Testis (tissue), 3 donors: ENCODE measurements around the gene ANGPTL7. TPM values are rescaled to one million over a fixed set of nuclear protein-coding genes. Genes with fewer than 3 reads are reported as not detected.
"Not testable (repeated sequence)": the region's sequence is repeated elsewhere in the genome, so short reads cannot be mapped to it uniquely, and the experiment has no call there.

Experiments used
- DNase-seq: peaks from one replicate; pipeline ENCODE4 v3.0.0-alpha.2; 2019
- H3K27ac ChIP-seq, 2 donors: fragments of 200-600 bp; sonication (generic); one replicate each; pipeline ENCODE4 v1.5.1; 2019
- H3K27me3 ChIP-seq: fragments of 200-600 bp; sonication (generic); one replicate; pipeline ENCODE4 v1.5.1; 2019
- H3K36me3 ChIP-seq: fragments of 200-600 bp; sonication (generic); one replicate; pipeline ENCODE4 v1.5.1; 2017; ENCODE audit warnings: low read depth; ENCODE audit errors: missing control alignments
- H3K4me1 ChIP-seq: fragments of 200-600 bp; sonication (generic); one replicate; pipeline ENCODE4 v1.5.1; 2019
- H3K4me3 ChIP-seq, 2 donors: fragments of 200-600 bp; sonication (generic); one replicate each; pipeline ENCODE4 v1.5.1; 2017 to 2019
- H3K9me3 ChIP-seq: fragments of 200-600 bp; sonication (generic); one replicate; pipeline ENCODE4 v1.5.1; 2017
- POLR2A ChIP-seq: fragments of 450-650 bp; IDR thresholded peaks from one replicate; pipeline ENCODE4 v1.6.1; 2017; ENCODE audit warnings: antibody characterized with exemption, mild to moderate bottlenecking, moderate library complexity
- WGBS, 2 donors: methylation state at CpG; one replicate each; pipeline ENCODE4 v1.1.5; 2018; 5-methylcytosine and 5-hydroxymethylcytosine counted together
- intact Hi-C: fragments of 100-400 bp; cut with DNase I; formaldehyde crosslinking; loops from one replicate; pipeline ENCODE4 v1.15.1; 2023; ENCODE audit warnings: low total_unique reads
- polyA plus RNA-seq: library from polyadenylated mRNA; stranded (reverse); fragments of 350-450 nt; fragmentation: Illumina TruSeq; extraction: RNeasy Lipid Tissue Mini Kit (QIAGEN cat#74804); gene quantifications from one replicate; pipeline ENCODE4 v1.2.3, GENCODE V29; 2014; ENCODE audit warnings: low read depth, low replicate concordance; ENCODE audit not compliant: insufficient read depth
- total RNA-seq, 2 donors: library from RNA; depleted of rRNA; stranded (reverse); fragments of >200 nt; gene quantifications; one replicate each; pipeline ENCODE4 v1.2.3, GENCODE V29; 2016
- TF ChIP-seq, protein P1 (sequence below), 3 experiments: fragments of 450-650 bp in 2 of 3; fragments of 200-600 bp in 1 of 3; sonication (generic) in 1 of 3; IDR thresholded peaks; one replicate each; pipeline ENCODE4 v1.5.1; 2016 to 2019; ENCODE audit warnings: antibody characterized with exemption in 3 of 3, mild to moderate bottlenecking in 2 of 3, moderate library complexity in 1 of 3

Gene ANGPTL7
- total and polyA plus RNA-seq, 3 donors from 2014 or later = 1.6 TPM; not detected in 2

DNA sequence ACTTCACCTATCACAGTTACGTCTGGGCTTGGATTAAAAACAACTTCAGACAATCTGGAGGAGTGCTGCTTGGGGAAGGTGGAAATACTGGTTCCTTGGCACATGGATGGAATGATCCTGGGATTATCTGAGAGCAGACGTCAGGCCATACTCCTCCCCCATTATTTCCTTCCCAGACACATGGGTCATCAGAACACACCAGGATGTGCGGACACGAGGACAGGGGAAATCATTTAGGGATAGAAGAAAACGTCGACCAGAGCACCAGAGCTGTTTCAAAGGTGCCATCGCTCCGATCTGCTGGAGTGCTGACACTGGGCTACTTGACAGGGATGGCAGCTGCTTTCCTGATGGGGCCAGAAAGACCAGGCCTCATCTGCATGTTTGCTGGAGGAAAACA lies 31.8 kb upstream of the ANGPTL7 start:
- DNase-seq = no peak
- WGBS, 2 donors = 62 to 73% methylated on average over 8 of the region's 8 CpGs
- no peaks in the 10 kb centered on the region for H3K9me3 ChIP-seq
- intact Hi-C loops = no loop called here
- H3K4me1 ChIP-seq = peaks cover 16% of the 10 kb centered on the region
- H3K27me3 ChIP-seq = no peaks in the 10 kb centered on the region
- H3K4me3 ChIP-seq = no peak overlapping the region
- no peaks in the 10 kb centered on the region for H3K36me3 ChIP-seq
- no peak for TF ChIP-seq POLR2A
- TF ChIP-seq, protein P1, sequence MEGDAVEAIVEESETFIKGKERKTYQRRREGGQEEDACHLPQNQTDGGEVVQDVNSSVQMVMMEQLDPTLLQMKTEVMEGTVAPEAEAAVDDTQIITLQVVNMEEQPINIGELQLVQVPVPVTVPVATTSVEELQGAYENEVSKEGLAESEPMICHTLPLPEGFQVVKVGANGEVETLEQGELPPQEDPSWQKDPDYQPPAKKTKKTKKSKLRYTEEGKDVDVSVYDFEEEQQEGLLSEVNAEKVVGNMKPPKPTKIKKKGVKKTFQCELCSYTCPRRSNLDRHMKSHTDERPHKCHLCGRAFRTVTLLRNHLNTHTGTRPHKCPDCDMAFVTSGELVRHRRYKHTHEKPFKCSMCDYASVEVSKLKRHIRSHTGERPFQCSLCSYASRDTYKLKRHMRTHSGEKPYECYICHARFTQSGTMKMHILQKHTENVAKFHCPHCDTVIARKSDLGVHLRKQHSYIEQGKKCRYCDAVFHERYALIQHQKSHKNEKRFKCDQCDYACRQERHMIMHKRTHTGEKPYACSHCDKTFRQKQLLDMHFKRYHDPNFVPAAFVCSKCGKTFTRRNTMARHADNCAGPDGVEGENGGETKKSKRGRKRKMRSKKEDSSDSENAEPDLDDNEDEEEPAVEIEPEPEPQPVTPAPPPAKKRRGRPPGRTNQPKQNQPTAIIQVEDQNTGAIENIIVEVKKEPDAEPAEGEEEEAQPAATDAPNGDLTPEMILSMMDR (IDR thresholded peaks at IDR 0.05) = no peak
- peak overlapping the region; percentile 33 to 79 for H3K27ac ChIP-seq

- DNase-seq = peak; percentile 64
- TF ChIP-seq POLR2A = no peak
- TF ChIP-seq, protein P1 (IDR thresholded peaks at IDR 0.05) = no peak
- H3K27me3 ChIP-seq = no peaks in the 10 kb centered on the region
- WGBS, 2 donors = 38 to 56% methylated on average over 2 of the region's 2 CpGs
- peak overlapping the region in 1 of 2 donors; percentile 79 for H3K27ac ChIP-seq
- intact Hi-C loops = no loop called here
- H3K9me3 ChIP-seq = no peaks in the 10 kb centered on the region
- no peaks in the 10 kb centered on the region for H3K36me3 ChIP-seq
- peaks cover 14% of the 10 kb centered on the region for H3K4me1 ChIP-seq
- no peak overlapping the region for H3K4me3 ChIP-seq
These were observed 31.3 kb upstream of the ANGPTL7 start for GRCh38 chr1:11157867-11158266.

GRCh38 chr1:11158291-11158690 lies 30.9 kb upstream of the ANGPTL7 start:
- no peak for DNase-seq
- peaks cover 14% of the 10 kb centered on the region for H3K4me1 ChIP-seq

GRCh38 chr1:11158720-11159321 lies 30.3 kb upstream of the ANGPTL7 start:
- intact Hi-C loops = no loop called here
- no peak for TF ChIP-seq POLR2A
- TF ChIP-seq, protein P1 (IDR thresholded peaks at IDR 0.05) = no peak
- DNase-seq = no peak
- no peak overlapping the region for H3K4me3 ChIP-seq
- no peaks in the 10 kb centered on the region for H3K36me3 ChIP-seq
- H3K27me3 ChIP-seq = no peaks in the 10 kb centered on the region
- peaks cover 14% of the 10 kb centered on the region for H3K4me1 ChIP-seq
- H3K9me3 ChIP-seq = no peaks in the 10 kb centered on the region
- WGBS, 2 donors = 48 to 65% methylated on average over 3 of the region's 3 CpGs
- H3K27ac ChIP-seq = peak overlapping the region in 1 of 2 donors; percentile 79

More at GRCh38 chr1:11158291-11158690, 30.9 kb upstream of the ANGPTL7 start:
- Histone ChIP-seq H3K27ac (peak overlapping the region in 1 of 2 donors; percentile 79), H3K27me3 (no peaks in the 10 kb centered on the region), H3K36me3 (no peaks in the 10 kb centered on the region), H3K4me3 (no peak overlapping the region), H3K9me3 (no peaks in the 10 kb centered on the region)
- TF ChIP-seq, protein P1 (IDR thresholded peaks at IDR 0.05) = no peak
- TF ChIP-seq POLR2A = no peak
- intact Hi-C loops = no loop called here
- 79 to 90% methylated on average over 3 of the region's 3 CpGs for WGBS, 2 donors

GRCh38 chr1:11162752-11163151 lies 26.4 kb upstream of the ANGPTL7 start:
- H3K4me3 ChIP-seq, H3K36me3 ChIP-seq, DNase-seq, H3K27ac ChIP-seq, intact Hi-C loops, H3K27me3 ChIP-seq, H3K9me3 ChIP-seq: not testable (repeated sequence)
- 94 to 98% methylated on average over 4 of the region's 4 CpGs for WGBS, 2 donors
- peaks cover 22% of the 10 kb centered on the region for H3K4me1 ChIP-seq

DNA sequence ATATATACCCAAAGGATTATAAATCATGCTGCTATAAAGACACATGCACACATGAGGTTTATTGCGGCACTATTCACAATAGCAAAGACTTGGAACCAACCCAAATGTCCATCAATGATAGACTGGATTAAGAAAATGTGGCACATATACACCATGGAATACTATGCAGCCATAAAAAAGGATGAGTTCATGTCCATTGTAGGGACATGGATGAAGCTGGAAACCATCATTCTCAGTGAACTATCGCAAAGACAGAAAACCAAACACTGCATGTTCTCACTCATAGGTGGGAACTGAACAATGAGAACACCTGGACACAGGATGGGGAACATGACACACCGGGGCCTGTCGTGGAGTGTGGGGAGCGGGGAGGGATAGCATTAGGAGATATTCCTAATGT lies 22.4 kb upstream of the ANGPTL7 start:
- H3K36me3 ChIP-seq, DNase-seq, H3K9me3 ChIP-seq, intact Hi-C loops, H3K4me1 ChIP-seq, H3K27me3 ChIP-seq, H3K4me3 ChIP-seq: not testable (repeated sequence)
- WGBS, 2 donors = 94 to 96% methylated on average over 5 of the region's 5 CpGs
- H3K27ac ChIP-seq = peak overlapping the region; percentile 31 to 36
